IPS DF 4.7 (cell line): ENCODE measurements around the gene COMMD3.
"Not testable (repeated sequence)": the region's sequence is repeated elsewhere in the genome, so short reads cannot be mapped to it uniquely, and the experiment has no call there.

ENCODE experiments used
- DNase-seq: peaks from one replicate; pipeline ENCODE4 v3.0.0-alpha.2; 2013; ENCODE audit warnings: low spot score; ENCODE audit errors: extremely low read depth

COMMD3 gene

DNA sequence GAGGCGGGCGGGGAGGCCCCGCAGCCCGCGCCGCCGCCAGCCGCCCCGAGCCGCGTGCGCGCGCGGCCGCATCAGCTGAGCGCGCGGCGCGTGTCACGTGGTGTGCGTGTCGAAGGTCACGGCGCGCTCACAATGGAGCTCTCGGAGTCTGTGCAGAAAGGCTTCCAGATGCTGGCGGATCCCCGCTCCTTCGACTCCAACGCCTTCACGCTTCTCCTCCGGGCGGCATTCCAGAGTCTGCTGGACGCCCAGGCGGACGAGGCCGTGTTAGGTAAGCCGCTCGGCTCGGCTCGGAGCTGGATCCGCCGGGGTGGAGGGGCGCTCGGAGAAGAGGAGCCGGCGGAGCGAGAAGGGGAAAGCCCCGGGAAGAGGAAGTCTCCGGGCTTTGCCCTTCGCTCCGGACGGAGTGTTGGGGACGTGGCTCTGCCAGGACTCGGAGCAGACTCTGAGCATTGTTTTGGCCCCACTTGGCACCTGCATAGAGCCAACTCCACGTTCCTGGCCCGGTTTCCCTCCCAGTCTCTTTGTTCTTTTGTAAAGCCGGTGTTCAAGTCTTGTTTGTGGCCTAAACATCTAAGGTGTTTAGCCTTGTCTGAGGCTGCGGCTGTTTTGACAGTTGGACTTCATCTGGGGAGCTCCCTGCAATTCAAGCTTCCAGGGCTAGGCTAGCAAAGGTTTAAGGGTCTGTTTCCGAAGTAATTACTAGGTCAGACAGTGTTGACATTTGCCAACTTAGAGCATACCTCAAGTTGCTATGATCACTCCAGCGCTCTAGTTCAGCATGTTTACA, at the start of gene COMMD3:
TSS of gene COMMD3 (plus strand) at position 103 of the 790 bp plus-strand sequence. CDS start at position 133, 30 bp downstream.
- DNase-seq: no peak

DNA sequence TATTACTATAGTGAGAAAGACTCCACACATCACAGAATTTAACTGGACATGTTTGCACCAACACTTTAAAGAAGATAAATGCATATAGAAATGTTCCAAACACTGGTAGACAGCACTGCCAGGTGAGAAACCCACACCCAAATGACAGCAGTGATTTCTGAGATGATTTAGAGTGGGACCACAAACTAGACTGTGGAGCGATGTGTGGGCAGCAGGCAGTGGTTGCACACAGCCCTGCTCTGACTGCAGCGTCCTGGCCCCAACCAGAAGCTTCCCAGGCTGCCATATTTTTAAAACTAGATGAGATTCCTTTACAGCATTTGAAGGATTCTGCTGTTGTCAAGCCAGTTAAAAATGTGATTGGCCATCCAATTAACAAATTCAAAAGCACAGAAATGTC, 47.7 kb upstream of the COMMD3 start:
- no peak for DNase-seq

- no peak for DNase-seq
Observed at GRCh38 chr10:22271786-22272185, 44.4 kb upstream of the COMMD3 start.

DNA sequence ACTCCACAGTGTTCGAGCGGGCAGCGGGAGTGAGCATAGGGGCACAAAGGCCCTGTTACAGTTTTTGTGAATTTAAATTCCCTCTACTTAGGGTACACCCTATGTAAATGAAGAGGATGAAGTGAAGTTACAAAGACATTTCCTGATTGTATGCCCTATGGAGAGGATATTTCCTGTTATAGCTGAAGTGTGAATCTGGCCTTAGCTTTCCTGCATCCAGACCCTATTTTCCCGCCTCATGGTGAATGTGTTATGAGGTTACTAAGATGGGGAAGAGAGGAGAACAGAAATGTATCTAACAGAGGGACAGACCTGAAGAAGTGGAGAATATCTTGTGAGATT, 37.8 kb upstream of the COMMD3 start:
- DNase-seq: no peak

- no peak for DNase-seq
Observed at GRCh38 chr10:22280078-22280477, 36.1 kb upstream of the COMMD3 start.

DNA sequence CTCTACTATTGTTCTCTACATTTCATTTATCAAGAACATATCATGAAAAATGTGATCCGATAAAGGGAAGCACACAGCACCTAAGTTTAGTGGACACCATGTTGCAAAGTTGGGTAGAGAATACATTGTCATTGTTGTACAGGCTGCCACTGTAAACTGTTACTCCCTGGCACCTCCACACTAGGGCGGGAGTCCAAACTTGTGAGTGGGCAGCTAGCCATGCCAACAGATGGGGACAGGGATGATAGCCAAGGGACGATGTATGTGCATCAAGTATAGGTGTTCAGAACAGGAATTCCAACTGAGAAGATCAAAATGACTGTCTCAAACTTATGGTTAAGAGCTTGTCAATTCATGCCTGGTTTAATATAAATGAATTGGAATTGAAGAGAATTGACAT, 31.1 kb upstream of the COMMD3 start:
- DNase-seq: no peak

- DNase-seq: no peak
Observed at GRCh38 chr10:22293747-22294404, 22.3 kb upstream of the COMMD3 start.

- DNase-seq: no peak
Observed at GRCh38 chr10:22294694-22295093, 21.5 kb upstream of the COMMD3 start.

- DNase-seq: no peak
Observed at GRCh38 chr10:22301193-22301592, 15.0 kb upstream of the COMMD3 start.

GRCh38 chr10:22303461-22303860, 12.7 kb upstream of the COMMD3 start:
- DNase-seq: no peak

DNA sequence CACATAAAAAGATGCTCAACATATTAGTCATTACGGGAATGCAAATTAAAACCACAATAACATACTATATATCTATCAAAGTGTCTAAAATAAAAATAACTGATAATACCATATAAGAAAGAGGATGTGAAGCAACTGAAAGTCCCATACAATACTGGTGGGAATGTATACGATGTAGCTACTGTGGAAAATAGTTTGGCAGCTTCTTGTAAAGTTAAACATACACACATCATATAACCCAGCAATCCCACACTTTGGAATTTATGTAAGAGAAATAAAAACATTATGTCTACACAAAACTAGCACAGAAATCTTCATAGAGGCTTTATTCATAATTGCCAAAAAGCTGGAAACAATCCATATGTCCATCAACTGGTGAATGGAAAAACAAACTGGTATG, 10.5 kb upstream of the COMMD3 start:
- no peak for DNase-seq

DNA sequence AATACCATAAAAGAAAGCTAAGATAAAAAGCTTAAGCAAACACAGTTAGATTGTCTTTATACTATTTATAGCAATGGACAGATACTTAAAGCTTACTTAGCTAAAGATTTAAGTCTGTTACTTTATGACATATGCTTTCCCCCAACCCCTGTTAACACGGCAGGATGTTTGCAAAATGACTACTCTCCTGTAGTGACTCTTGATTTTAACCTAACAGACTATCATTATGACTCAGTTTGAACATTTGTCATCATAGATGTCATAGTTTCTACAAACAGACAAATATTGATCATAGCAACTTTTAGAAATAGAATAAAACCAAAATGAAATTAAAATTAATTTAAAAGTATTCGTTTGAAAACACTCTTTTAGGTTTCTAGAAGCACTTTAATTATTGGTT, 7.8 kb upstream of the COMMD3 start:
- no peak for DNase-seq

DNA sequence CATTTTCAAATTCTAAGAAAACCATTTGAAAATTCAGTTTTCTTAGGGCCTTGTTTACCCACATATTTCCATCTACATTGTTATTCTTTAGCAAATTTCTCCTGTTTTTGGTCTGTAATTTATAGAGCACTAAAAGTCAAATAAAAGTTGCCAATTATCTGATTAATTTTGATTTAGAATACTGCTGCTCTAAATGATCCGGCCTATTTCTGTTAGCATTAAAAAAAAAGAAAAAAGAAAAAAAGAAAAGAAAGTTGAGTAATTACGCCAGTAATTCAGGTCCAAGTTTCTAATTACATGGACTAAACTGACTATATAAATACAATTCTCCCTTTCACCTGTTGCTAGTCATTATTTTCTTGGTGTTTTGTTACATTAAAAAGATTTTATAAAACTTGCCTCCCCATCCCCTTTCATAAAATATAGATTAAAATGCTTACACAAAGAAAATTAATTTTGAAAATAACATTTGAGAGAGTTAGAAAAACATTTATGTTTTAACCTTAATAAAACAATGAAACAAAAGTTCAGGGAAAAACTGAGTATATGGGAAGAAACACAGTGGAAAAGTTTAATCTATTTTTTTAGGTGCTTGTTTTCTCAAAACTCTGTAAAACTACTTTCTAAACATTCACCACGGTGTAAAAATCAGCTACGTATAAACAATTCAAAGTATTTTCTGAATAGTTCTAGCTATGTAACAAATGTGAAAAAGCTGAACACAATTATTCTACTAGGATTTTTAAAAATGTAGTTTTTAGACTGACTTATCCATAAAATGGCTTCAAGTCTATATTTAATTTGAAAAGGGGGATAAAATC, 6.8 kb upstream of the COMMD3 start:
- no peak for DNase-seq

- not testable (repeated sequence) for DNase-seq
Observed at GRCh38 chr10:22310012-22310411, 6.2 kb upstream of the COMMD3 start.

DNA sequence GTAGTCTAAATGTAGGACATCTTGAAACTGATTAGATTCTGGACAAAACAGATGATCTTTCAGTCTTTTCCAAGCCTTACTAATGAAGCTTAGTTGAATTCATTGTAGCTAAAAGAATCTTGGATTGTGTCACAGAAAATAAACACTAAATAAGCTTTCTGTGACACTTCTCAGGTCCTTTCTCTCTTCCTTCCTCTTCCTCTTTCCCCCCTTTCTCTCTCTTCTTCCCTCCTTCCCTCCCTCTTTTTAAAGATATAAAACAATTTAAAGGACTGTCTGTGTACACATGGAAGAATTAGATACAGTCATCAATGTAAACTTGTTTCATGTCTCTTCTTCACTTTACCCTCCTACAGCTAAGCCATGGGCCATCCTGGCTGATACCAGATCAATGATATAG, 5.3 kb upstream of the COMMD3 start:
- DNase-seq: no peak

- DNase-seq: no peak
Observed at GRCh38 chr10:22314852-22315251, 1.3 kb upstream of the COMMD3 start.

DNA sequence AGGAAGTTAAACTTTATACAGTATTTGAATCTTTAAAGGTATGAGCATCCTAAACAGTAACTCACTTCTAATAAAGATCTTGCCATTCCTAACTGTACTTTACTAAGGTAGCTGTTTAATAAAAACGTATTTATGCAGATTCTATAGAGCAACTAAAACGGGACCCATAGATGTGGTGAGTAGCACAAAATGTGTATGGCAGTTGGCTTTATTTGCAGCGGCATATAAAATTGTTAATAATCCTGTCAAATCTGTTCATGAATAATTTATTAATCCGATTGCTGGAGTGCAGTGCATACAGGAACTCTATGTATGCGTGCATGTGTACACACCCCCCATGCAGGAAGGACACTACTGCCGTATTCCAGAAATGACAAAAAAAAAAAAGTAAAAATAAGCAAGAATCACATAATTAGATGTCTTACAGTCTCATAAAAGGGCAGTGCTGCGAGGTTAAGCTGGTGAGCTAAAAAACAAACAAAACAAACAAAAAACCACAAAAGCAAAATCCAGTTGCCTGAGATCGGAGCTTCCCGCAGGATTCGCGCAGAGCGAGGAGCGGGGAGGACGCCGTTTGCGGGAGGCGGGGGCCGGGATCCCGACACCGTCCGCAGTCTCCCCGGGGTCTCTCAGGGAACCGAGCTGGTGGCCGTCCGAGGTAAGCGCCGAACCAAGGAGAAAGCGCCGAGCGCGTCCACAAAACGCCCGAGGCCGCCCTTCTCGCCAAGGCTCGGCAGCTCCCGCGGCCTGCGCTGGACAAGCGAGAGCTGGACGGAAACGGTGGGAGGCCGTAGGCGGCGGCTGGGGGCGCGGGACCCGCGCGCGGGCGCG, 518 bp upstream of the COMMD3 start:
- no peak for DNase-seq

DNA sequence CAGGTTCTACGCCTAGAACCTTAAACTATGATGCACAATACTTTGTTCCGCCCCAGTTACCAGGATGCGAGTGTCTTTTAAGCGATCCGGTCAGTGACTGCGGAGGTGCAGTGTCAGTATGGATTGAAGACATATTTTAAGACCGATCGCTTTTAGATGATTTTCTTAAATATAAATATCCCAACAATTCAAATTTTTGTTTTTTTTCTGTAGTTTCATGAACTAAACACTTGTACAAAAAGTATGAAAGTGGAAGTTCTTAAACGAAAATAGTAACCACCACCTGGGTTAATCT, 835 bp downstream of the COMMD3 start:
- DNase-seq: no peak

GRCh38 chr10:22317771-22318565, 1.8 kb downstream of the COMMD3 start:
- no peak for DNase-seq

- no peak for DNase-seq
Observed at GRCh38 chr10:22318772-22319171, 2.6 kb downstream of the COMMD3 start.

- no peak for DNase-seq
Observed at GRCh38 chr10:22319547-22319979, 3.4 kb downstream of the COMMD3 start.
